DND-41 (cell line): ENCODE results near the gene SIRT3.

ENCODE experiments used
- ATAC-seq: fragments of 200-7000 bp; cut with Tn5 transposase; 3 replicates; pipeline ENCODE4 v1.9.1; 2021; ENCODE audit warnings: low read depth; ENCODE audit not compliant: insufficient read depth
- DNase-seq: peaks from one replicate; pipeline ENCODE4 v3.0.0-alpha.2; 2020
- H2AFZ ChIP-seq: 2 replicates; pipeline ENCODE4 v1.6.0; 2012; ENCODE audit warnings: low read depth, low read length
- H3K27ac ChIP-seq: 2 replicates; pipeline ENCODE4 v1.5.1; 2012; ENCODE audit warnings: low read length, inconsistent platforms
- H3K27me3 ChIP-seq: fragments of 200-600 bp; sonication (generic); 2 replicates; pipeline ENCODE4 v1.6.0; 2012; ENCODE audit warnings: low read length, mild to moderate bottlenecking, inconsistent platforms; ENCODE audit not compliant: insufficient read depth, poor library complexity
- H3K36me3 ChIP-seq: 2 replicates; pipeline ENCODE4 v1.5.1; 2012; ENCODE audit warnings: low read length, inconsistent platforms; ENCODE audit not compliant: insufficient read depth
- H3K4me1 ChIP-seq: 2 replicates; pipeline ENCODE4 v1.5.1; 2012; ENCODE audit warnings: mild to moderate bottlenecking, low read length; ENCODE audit not compliant: insufficient read depth
- H3K4me2 ChIP-seq: 2 replicates; pipeline ENCODE4 v1.6.0; 2012; ENCODE audit warnings: mild to moderate bottlenecking, moderate library complexity, low read length, inconsistent platforms; ENCODE audit not compliant: insufficient read depth
- H3K4me3 ChIP-seq, 2 experiments: fragments of 200-600 bp in 1 of 2; shearing (Covaris generic) in 1 of 2; 2 replicates each; pipeline ENCODE4 v1.5.1; 2012 to 2016; ENCODE audit warnings: inconsistent platforms in 2 of 2, low read length in 2 of 2, mild to moderate bottlenecking in 2 of 2, low read depth in 1 of 2, moderate library complexity in 1 of 2
- H3K79me2 ChIP-seq: 2 replicates; pipeline ENCODE4 v1.6.0; 2012; ENCODE audit warnings: low read length, inconsistent platforms; ENCODE audit not compliant: insufficient read depth
- H3K9ac ChIP-seq: 2 replicates; pipeline ENCODE4 v1.6.0; 2012; ENCODE audit warnings: low read depth, mild to moderate bottlenecking, inconsistent platforms, low read length, moderate library complexity
- H3K9me3 ChIP-seq: 2 replicates; pipeline ENCODE4 v1.5.1; 2012; ENCODE audit warnings: low read length, moderate library complexity, mild to moderate bottlenecking, inconsistent platforms; ENCODE audit not compliant: insufficient read depth, severe bottlenecking
- H4K20me1 ChIP-seq: 2 replicates; pipeline ENCODE4 v1.6.0; 2012; ENCODE audit warnings: low read length; ENCODE audit not compliant: insufficient read depth
- CTCF ChIP-seq: IDR thresholded peaks from 2 replicates; pipeline ENCODE4 v1.5.1; 2012; ENCODE audit warnings: borderline replicate concordance, low read length, moderate library complexity, mild to moderate bottlenecking; ENCODE audit not compliant: poor library complexity, severe bottlenecking; ENCODE audit errors: extremely low read depth
- EZH2 ChIP-seq: IDR thresholded peaks from 3 replicates; pipeline ENCODE4 v1.6.1; 2012; ENCODE audit warnings: borderline replicate concordance, low read depth, mild to moderate bottlenecking, moderate library complexity, low read length, inconsistent platforms; ENCODE audit not compliant: severe bottlenecking

SIRT3 gene

GRCh38 chr11:255816-256215 is 19.7 kb upstream of the SIRT3 start:
- H3K4me3 ChIP-seq = no peak overlapping the region
- H3K27ac ChIP-seq = no peak overlapping the region
- no peaks in the 10 kb centered on the region for H3K9me3 ChIP-seq
- no peaks in the 10 kb centered on the region for H3K27me3 ChIP-seq
- peaks cover 32% of the 10 kb centered on the region for H3K36me3 ChIP-seq
- H3K9ac ChIP-seq = no peak overlapping the region
- no peaks in the 10 kb centered on the region for H3K79me2 ChIP-seq
- H3K4me1 ChIP-seq = no peaks in the 10 kb centered on the region
- no peak overlapping the region for H3K4me2 ChIP-seq
- no peak overlapping the region for H2AFZ ChIP-seq
- DNase-seq (no peak), ATAC-seq (no peak)
- H4K20me1 ChIP-seq = peaks cover 5% of the 10 kb centered on the region; the same call in 1 of the 2 replicates
- TF ChIP-seq EZH2 (no peak), CTCF (no peak)

GRCh38 chr11:255176-255575 is 19.0 kb upstream of the SIRT3 start:
- ATAC-seq (no peak), DNase-seq (no peak)
- no peak overlapping the region for H3K27ac ChIP-seq
- no peak overlapping the region for H2AFZ ChIP-seq
- TF ChIP-seq CTCF = no peak
- no peak for TF ChIP-seq EZH2
- no peaks in the 10 kb centered on the region for H3K9me3 ChIP-seq
- H3K79me2 ChIP-seq = no peaks in the 10 kb centered on the region
- H3K36me3 ChIP-seq = peaks cover 38% of the 10 kb centered on the region
- no peaks in the 10 kb centered on the region for H3K27me3 ChIP-seq
- H3K9ac ChIP-seq = no peak overlapping the region
- no peaks in the 10 kb centered on the region for H3K4me1 ChIP-seq
- no peak overlapping the region for H3K4me3 ChIP-seq
- no peak overlapping the region for H3K4me2 ChIP-seq
- peaks cover 5% of the 10 kb centered on the region; the same call in 1 of the 2 replicates for H4K20me1 ChIP-seq

GRCh38 chr11:253886-254270 is 17.7 kb upstream of the SIRT3 start:
- H3K36me3 ChIP-seq = peaks cover 50% of the 10 kb centered on the region
- H3K4me1 ChIP-seq = no peaks in the 10 kb centered on the region
- no peak overlapping the region for H2AFZ ChIP-seq
- no peaks in the 10 kb centered on the region for H3K27me3 ChIP-seq
- H3K9me3 ChIP-seq = no peaks in the 10 kb centered on the region
- ATAC-seq (no peak), DNase-seq (no peak)
- 0 out of 2 replicates have a peak, but pooled peaks cover 2% of the 10 kb centered on the region for H3K79me2 ChIP-seq
- no peak overlapping the region for H3K9ac ChIP-seq
- TF ChIP-seq CTCF (no peak), EZH2 (no peak)
- H3K27ac ChIP-seq = no peak overlapping the region
- peaks cover 5% of the 10 kb centered on the region; the same call in 1 of the 2 replicates for H4K20me1 ChIP-seq
- H3K4me3 ChIP-seq = no peak overlapping the region
- H3K4me2 ChIP-seq = no peak overlapping the region
